Vagina (tissue), 2 donors: ENCODE measurements around the gene ANKHD1. TPM values are rescaled to one million over a fixed set of nuclear protein-coding genes. Genes with fewer than 3 reads are reported as not detected.

Source experiments
- DNase-seq, 2 donors: peaks; one replicate each; pipeline ENCODE4 v3.0.0-alpha.2; 2017; ENCODE audit errors: extremely low spot score in 2 of 2
- H3K27ac ChIP-seq: fragments of 200-600 bp; sonication (generic); one replicate; pipeline ENCODE4 v1.5.1; 2019
- H3K27me3 ChIP-seq: fragments of 200-600 bp; sonication (generic); one replicate; pipeline ENCODE4 v1.5.1; 2019
- H3K36me3 ChIP-seq, 2 donors: fragments of 200-600 bp; sonication (generic); one replicate each; pipeline ENCODE4 v1.5.1; 2017 to 2019
- H3K4me1 ChIP-seq: fragments of 200-600 bp; sonication (generic); one replicate; pipeline ENCODE4 v1.5.1; 2019
- H3K4me3 ChIP-seq, 2 donors: fragments of 200-600 bp; sonication (generic); 1 replicate in 1 of 2; 2 replicates in 1 of 2; pipeline ENCODE4 v1.5.1; 2016 to 2019
- H3K9me3 ChIP-seq: fragments of 200-600 bp; sonication (generic); one replicate; pipeline ENCODE4 v1.5.1; 2019
- POLR2A ChIP-seq, 2 donors: fragments of 450-650 bp; IDR thresholded peaks; one replicate each; pipeline ENCODE4 v1.6.1; 2017; ENCODE audit warnings: antibody characterized with exemption in 2 of 2, mild to moderate bottlenecking in 2 of 2, moderate library complexity in 2 of 2
- POLR2AphosphoS5 ChIP-seq, 2 donors: sonication (generic); formaldehyde crosslinking; IDR thresholded peaks; one replicate each; pipeline ENCODE4 v1.9.0; 2017; ENCODE audit warnings: antibody characterized with exemption in 2 of 2, mild to moderate bottlenecking in 2 of 2, low read depth in 1 of 2; ENCODE audit not compliant: insufficient read depth in 1 of 2
- intact Hi-C: fragments of 100-400 bp; cut with DNase I; formaldehyde crosslinking; loops from one replicate; pipeline ENCODE4 v1.15.1; 2023
- total RNA-seq: library from RNA; depleted of rRNA; stranded (reverse); fragments of >200 nt; gene quantifications from one replicate; pipeline ENCODE4 v1.2.3, GENCODE V29; 2016
- TF ChIP-seq, protein P1 (sequence below), 3 experiments: fragments of 450-650 bp in 2 of 3; fragments of 200-600 bp in 1 of 3; sonication (generic) in 1 of 3; IDR thresholded peaks; one replicate each; pipeline ENCODE4 v1.5.1; 2017 to 2019; ENCODE audit warnings: antibody characterized with exemption in 3 of 3, mild to moderate bottlenecking in 2 of 3, moderate library complexity in 2 of 3

Gene ANKHD1
- total RNA-seq, 1 donor from 2014 or later: 140 TPM

DNA sequence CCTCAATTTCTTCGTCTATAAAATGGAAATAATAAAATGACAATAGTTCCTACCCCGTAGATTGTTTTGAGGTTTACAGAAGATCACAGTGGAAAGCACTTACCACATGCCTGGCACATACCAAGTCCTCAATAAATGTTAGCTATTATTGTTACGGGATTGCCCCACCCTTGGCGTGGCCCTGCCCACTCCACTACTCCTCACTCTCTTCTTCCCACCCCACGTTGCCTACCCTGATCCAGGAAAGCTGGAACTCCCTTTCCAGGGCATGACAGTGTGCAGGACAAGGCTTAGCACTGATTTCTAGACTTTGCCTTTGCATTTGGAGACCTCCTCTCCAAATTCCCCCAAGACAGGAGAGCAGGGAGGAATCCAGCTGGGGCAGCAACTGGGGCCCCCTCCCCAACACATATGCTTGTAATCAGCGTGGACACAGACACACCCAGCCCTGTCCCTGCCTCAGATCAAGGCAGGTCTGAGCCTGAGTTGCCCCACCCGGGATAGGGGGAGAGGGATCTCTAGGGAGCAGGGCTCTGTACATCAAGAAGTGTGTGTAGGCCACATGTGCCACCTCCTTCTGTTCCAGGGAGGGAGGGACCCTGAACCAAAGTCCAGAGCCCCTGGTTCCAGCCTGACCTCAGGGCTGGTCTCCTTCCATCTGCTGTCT, 34.9 kb upstream of the ANKHD1 start:
- Histone ChIP-seq H3K36me3 (no peaks in the 10 kb centered on the region), H3K9me3 (no peaks in the 10 kb centered on the region), H3K4me3 (no peak overlapping the region), H3K4me1 (peaks cover 8% of the 10 kb centered on the region), H3K27me3 (no peaks in the 10 kb centered on the region), H3K27ac (no peak overlapping the region)
- TF ChIP-seq POLR2A (IDR thresholded peaks at IDR 0.05) (no peak), POLR2AphosphoS5 (IDR thresholded peaks at IDR 0.05; ENCODE audit: insufficient read depth in 1 of 2, low read depth in 1 of 2) (no peak)
- TF ChIP-seq, protein P1, sequence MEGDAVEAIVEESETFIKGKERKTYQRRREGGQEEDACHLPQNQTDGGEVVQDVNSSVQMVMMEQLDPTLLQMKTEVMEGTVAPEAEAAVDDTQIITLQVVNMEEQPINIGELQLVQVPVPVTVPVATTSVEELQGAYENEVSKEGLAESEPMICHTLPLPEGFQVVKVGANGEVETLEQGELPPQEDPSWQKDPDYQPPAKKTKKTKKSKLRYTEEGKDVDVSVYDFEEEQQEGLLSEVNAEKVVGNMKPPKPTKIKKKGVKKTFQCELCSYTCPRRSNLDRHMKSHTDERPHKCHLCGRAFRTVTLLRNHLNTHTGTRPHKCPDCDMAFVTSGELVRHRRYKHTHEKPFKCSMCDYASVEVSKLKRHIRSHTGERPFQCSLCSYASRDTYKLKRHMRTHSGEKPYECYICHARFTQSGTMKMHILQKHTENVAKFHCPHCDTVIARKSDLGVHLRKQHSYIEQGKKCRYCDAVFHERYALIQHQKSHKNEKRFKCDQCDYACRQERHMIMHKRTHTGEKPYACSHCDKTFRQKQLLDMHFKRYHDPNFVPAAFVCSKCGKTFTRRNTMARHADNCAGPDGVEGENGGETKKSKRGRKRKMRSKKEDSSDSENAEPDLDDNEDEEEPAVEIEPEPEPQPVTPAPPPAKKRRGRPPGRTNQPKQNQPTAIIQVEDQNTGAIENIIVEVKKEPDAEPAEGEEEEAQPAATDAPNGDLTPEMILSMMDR (IDR thresholded peaks at IDR 0.05): no peak
- no peak for DNase-seq
- intact Hi-C loops: no loop called here

- DNase-seq: no peak
- H3K9me3 ChIP-seq: no peaks in the 10 kb centered on the region
- H3K4me3 ChIP-seq: no peak overlapping the region
- no peak overlapping the region for H3K27ac ChIP-seq
- intact Hi-C loops: no loop called here
- no peak for TF ChIP-seq POLR2A (IDR thresholded peaks at IDR 0.05)
- TF ChIP-seq, protein P1 (IDR thresholded peaks at IDR 0.05): no peak
- no peak for TF ChIP-seq POLR2AphosphoS5 (IDR thresholded peaks at IDR 0.05; ENCODE audit: insufficient read depth in 1 of 2, low read depth in 1 of 2)
- no peaks in the 10 kb centered on the region for H3K27me3 ChIP-seq
- H3K36me3 ChIP-seq: no peaks in the 10 kb centered on the region
- peaks cover 8% of the 10 kb centered on the region for H3K4me1 ChIP-seq
These were observed 34.2 kb upstream of the ANKHD1 start for GRCh38 chr5:140367256-140368013.

DNA sequence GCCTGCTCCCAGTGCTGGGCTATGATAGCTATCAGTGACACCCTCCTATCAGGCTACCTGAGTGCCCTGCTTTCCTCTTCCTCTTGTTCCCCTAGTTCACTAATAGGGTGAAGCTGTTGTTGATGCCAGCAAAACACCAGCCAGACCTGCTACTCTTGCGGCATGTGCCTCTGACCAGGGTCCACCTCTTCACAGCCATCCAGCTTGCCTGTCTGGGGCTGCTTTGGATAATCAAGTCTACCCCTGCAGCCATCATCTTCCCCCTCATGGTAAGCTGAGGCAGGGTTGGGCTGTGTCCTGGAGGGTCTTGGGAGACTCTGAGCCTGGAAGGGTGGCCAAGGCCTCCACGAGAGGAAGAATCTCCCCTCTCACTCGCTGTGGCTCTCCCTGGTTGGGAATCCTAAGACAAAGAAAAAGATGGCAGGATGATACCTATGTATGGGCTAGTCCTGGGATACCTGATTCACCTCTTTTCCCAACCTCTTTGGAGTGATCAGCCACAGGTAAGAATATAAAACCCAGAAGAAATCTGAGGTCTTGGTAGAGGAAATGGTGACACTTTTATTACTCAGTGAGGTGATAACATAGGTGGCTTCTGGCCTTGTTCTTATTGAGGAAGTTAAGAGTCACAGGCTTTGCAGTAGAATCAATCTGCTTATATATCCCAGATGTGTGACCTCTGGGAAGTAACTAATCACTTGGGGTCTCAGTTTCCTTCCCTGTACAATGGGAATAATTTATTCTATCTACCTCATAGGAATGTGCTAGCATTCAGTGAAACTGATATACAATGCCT, 30.1 kb upstream of the ANKHD1 start:
- Histone ChIP-seq H3K4me1 (peaks cover 14% of the 10 kb centered on the region), H3K4me3 (no peak overlapping the region), H3K27ac (no peak overlapping the region), H3K27me3 (no peaks in the 10 kb centered on the region), H3K9me3 (no peaks in the 10 kb centered on the region), H3K36me3 (no peaks in the 10 kb centered on the region)
- intact Hi-C loops: no loop called here
- TF ChIP-seq, protein P1 (IDR thresholded peaks at IDR 0.05): no peak
- no peak for TF ChIP-seq POLR2AphosphoS5 (IDR thresholded peaks at IDR 0.05; ENCODE audit: insufficient read depth in 1 of 2, low read depth in 1 of 2)
- TF ChIP-seq POLR2A (IDR thresholded peaks at IDR 0.05): no peak
- no peak for DNase-seq

DNA sequence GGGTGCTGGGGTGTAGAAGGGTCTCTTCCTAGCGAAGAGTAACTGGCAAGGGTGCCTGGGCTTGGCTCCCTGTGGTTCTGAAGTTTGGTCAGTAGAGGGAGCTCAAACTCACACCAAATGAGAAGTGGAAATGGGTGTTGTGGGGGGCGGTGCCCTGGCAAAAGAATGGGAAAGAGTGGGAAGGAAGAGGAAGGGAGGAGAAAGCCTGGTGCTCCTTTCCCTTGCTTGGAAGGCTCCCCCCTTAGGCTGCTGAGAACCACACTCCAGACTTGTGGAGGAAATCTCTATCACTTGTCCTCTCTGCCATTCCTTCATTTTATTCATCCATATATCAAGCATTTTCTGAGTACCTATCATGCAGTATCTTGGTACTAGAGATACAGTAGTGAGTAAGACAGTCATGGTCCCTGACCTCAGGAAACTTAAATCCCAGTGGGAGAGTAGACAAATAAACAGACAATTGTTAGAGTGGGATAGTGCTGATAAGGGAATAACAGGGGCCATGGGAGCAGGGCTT, 28.6 kb upstream of the ANKHD1 start:
- Histone ChIP-seq H3K27ac (no peak overlapping the region), H3K9me3 (no peaks in the 10 kb centered on the region), H3K36me3 (no peaks in the 10 kb centered on the region), H3K4me1 (peaks cover 10% of the 10 kb centered on the region), H3K27me3 (no peaks in the 10 kb centered on the region), H3K4me3 (no peak overlapping the region)
- DNase-seq: no peak
- TF ChIP-seq POLR2AphosphoS5 (IDR thresholded peaks at IDR 0.05; ENCODE audit: insufficient read depth in 1 of 2, low read depth in 1 of 2) (peak in 1 of 2 donors; percentile 15), POLR2A (IDR thresholded peaks at IDR 0.05) (no peak)
- TF ChIP-seq, protein P1 (IDR thresholded peaks at IDR 0.05): peak; percentile 57 to 68 (median 62)
- intact Hi-C loops: no loop called here
